Keratinocyte (primary cell): ENCODE data around the gene TAC3. TPM values are rescaled to one million over a fixed set of nuclear protein-coding genes. Genes with fewer than 3 reads are reported as not detected.
"Not testable (repeated sequence)": the region's sequence is repeated elsewhere in the genome, so short reads cannot be mapped to it uniquely, and the experiment has no call there.

Source experiments
- DNase-seq: peaks from one replicate; pipeline ENCODE4 v3.0.0-alpha.2; 2011; ENCODE audit warnings: low read depth, missing footprints, low spot score
- FAIRE-seq: peaks from 2 replicates; lab custom pipeline; 2011; peaks lifted over from hg19 to GRCh38; lab: Jason Lieb, UNC
- H2AFZ ChIP-seq: 2 replicates; pipeline ENCODE4 v1.6.0; 2012; ENCODE audit warnings: low read length, control low read depth, inconsistent platforms; ENCODE audit not compliant: control insufficient read depth
- H3K27ac ChIP-seq: 2 replicates; pipeline ENCODE4 v1.5.1; 2011; ENCODE audit warnings: low read length; ENCODE audit not compliant: control insufficient read depth, insufficient read depth
- H3K27me3 ChIP-seq: 3 replicates; pipeline ENCODE4 v1.6.0; 2011; ENCODE audit warnings: low read length; ENCODE audit not compliant: control insufficient read depth, insufficient read depth; ENCODE audit errors: extremely low read depth
- H3K36me3 ChIP-seq, 2 experiments: 2 replicates in 1 of 2; 3 replicates in 1 of 2; pipeline ENCODE4 v1.5.1; 2011; ENCODE audit warnings: low read length in 2 of 2, mild to moderate bottlenecking in 1 of 2; ENCODE audit not compliant: control insufficient read depth in 2 of 2, insufficient read depth in 2 of 2; ENCODE audit errors: extremely low read depth in 1 of 2
- H3K4me1 ChIP-seq: 3 replicates; pipeline ENCODE4 v1.5.1; 2011; ENCODE audit warnings: low read length; ENCODE audit not compliant: control insufficient read depth, insufficient read depth; ENCODE audit errors: extremely low read depth
- H3K4me2 ChIP-seq: 3 replicates; pipeline ENCODE4 v1.6.0; 2011; ENCODE audit warnings: low read depth, low read length; ENCODE audit not compliant: control insufficient read depth, insufficient read depth; ENCODE audit errors: extremely low read depth
- H3K4me3 ChIP-seq, 3 experiments: fragments of 200-600 bp in 1 of 3; sonication (generic) in 1 of 3; 2 replicates in 2 of 3; 3 replicates in 1 of 3; pipeline ENCODE4 v1.5.1; 2011 to 2016; ENCODE audit warnings: low read length in 3 of 3, mild to moderate bottlenecking in 3 of 3, control low read depth in 2 of 3, inconsistent platforms in 1 of 3, low read depth in 1 of 3, mixed read lengths in 1 of 3, mixed run types in 1 of 3, moderate library complexity in 1 of 3; ENCODE audit not compliant: control insufficient read depth in 2 of 3, insufficient read depth in 2 of 3; ENCODE audit errors: extremely low read depth in 1 of 3
- H3K79me2 ChIP-seq: 2 replicates; pipeline ENCODE4 v1.6.0; 2012; ENCODE audit warnings: low read length; ENCODE audit not compliant: control insufficient read depth, insufficient read depth
- H3K9ac ChIP-seq: 3 replicates; pipeline ENCODE4 v1.6.0; 2011; ENCODE audit warnings: low read length; ENCODE audit not compliant: control insufficient read depth, insufficient read depth; ENCODE audit errors: extremely low read depth
- H3K9me1 ChIP-seq: 3 replicates; pipeline ENCODE4 v1.6.0; 2011; ENCODE audit warnings: low read length; ENCODE audit not compliant: control insufficient read depth, insufficient read depth; ENCODE audit errors: extremely low read depth
- H3K9me3 ChIP-seq: 2 replicates; pipeline ENCODE4 v1.5.1; 2012; ENCODE audit warnings: low read depth, low read length; ENCODE audit not compliant: control insufficient read depth
- H4K20me1 ChIP-seq: 3 replicates; pipeline ENCODE4 v1.6.0; 2011; ENCODE audit warnings: low read length; ENCODE audit not compliant: control insufficient read depth, insufficient read depth; ENCODE audit errors: extremely low read depth
- dilution Hi-C: fragments of 300-500 bp; cut with MboI; formaldehyde crosslinking; loops from one replicate; pipeline ENCODE4 v1.7.0; 2020; ENCODE audit warnings: low sequenced_read_pairs; ENCODE audit not compliant: extremely low pct_ligation_motif_present
- polyA plus RNA-seq, 5 experiments: library from polyadenylated mRNA; depleted of rRNA in 3 of 5; stranded (reverse) in 3 of 5; stranded (forward) in 1 of 5; unstranded in 1 of 5; fragments of >200 nt; gene quantifications; 1 replicate in 1 of 5; 2 replicates in 3 of 5; 3 replicates in 1 of 5; pipeline versions ENCODE4 v1.2.1 to v1.2.3, GENCODE V29; 2011 to 2012; ENCODE audit warnings: missing spikeins in 2 of 5, low read depth in 1 of 5, low replicate concordance in 1 of 5

Gene TAC3
- polyA plus RNA-seq, 1 donor (not counting 4 experiments of a cell fraction or from before 2014, with no cell fraction given), result not detected

GRCh38 chr12:56968910-56969309, 47.4 kb downstream of the TAC3 start:
- DNase-seq, H3K4me3 ChIP-seq, H3K9me3 ChIP-seq, H3K9ac ChIP-seq, H3K27me3 ChIP-seq, H3K36me3 ChIP-seq, dilution Hi-C loops, H2AFZ ChIP-seq, H3K27ac ChIP-seq, FAIRE-seq, H4K20me1 ChIP-seq, H3K4me2 ChIP-seq, H3K79me2 ChIP-seq, H3K9me1 ChIP-seq, H3K4me1 ChIP-seq: not testable (repeated sequence)

- H3K9me1 ChIP-seq, DNase-seq, H3K4me3 ChIP-seq, H3K9ac ChIP-seq, H3K79me2 ChIP-seq, H3K27me3 ChIP-seq, FAIRE-seq, H3K27ac ChIP-seq, H3K9me3 ChIP-seq, H3K4me2 ChIP-seq, H3K36me3 ChIP-seq, H3K4me1 ChIP-seq, H4K20me1 ChIP-seq, H2AFZ ChIP-seq, dilution Hi-C loops: not testable (repeated sequence)
These were observed 50.2 kb downstream of the TAC3 start for GRCh38 chr12:56965997-56966642.

DNA sequence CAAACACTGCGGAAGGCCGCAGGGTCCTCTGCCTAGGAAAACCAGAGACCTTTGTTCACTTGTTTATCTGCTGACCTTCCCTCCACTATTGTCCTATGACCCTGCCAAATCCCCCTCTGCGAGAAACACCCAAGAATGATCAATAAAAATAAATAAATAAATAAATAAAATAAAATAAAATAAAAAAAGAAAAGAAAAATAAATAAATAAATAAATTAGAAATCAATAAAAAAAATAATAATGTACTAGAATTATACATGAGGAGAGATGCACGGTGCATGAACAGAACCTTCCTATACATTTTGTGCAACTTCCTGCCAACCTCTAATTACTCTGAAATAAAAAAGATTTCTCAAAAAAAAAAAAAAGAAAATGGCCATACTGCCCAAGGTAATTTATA, 51.2 kb downstream of the TAC3 start:
- H3K4me1 ChIP-seq, DNase-seq, H3K4me3 ChIP-seq, H2AFZ ChIP-seq, H3K9me3 ChIP-seq, H3K4me2 ChIP-seq, H3K9me1 ChIP-seq, H4K20me1 ChIP-seq, FAIRE-seq, H3K36me3 ChIP-seq, H3K9ac ChIP-seq, H3K27me3 ChIP-seq, dilution Hi-C loops, H3K79me2 ChIP-seq, H3K27ac ChIP-seq: not testable (repeated sequence)

DNA sequence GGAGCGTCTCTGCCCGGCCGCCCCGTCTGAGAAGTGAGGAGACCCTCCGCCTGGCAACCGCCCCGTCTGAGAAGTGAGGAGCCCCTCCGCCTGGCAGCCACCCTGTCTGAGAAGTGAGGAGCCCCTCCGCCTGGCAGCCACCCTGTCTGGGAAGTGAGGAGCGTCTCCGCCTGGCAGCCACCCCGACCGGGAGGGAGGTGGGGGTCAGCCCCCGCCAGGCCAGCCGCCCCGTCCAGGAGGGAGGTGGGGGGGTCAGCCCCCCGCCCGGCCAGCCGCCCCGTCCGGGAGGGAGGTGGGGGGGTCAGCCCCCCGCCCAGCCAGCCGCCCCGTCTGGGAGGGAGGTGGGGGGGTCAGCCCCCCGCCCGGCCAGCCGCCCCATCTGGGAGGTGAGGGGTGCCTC, 52.8 kb downstream of the TAC3 start:
- H3K9me3 ChIP-seq, H3K36me3 ChIP-seq, H3K9me1 ChIP-seq, dilution Hi-C loops, H3K27ac ChIP-seq, H4K20me1 ChIP-seq, H3K27me3 ChIP-seq, H3K4me1 ChIP-seq, H3K79me2 ChIP-seq, FAIRE-seq, H2AFZ ChIP-seq, H3K4me2 ChIP-seq, DNase-seq, H3K4me3 ChIP-seq, H3K9ac ChIP-seq: not testable (repeated sequence)

DNA sequence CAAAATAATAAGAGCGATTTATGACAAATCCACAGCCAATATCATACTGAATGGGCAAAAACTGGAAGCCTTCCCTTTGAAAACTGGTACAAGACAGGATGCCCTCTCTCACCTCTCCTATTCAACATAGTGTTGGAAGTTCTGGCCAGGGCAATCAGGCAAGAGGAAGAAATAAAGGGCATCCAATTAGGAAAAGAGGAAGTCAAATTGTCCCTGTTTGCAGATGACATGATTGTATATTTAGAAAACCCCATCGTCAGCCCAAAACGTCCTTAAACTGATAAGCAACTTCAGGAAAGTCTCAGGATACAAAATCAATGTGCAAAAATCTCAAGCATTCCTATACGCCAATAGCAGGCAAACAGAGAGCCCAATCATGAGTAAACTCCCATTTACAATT, 54.1 kb downstream of the TAC3 start:
- dilution Hi-C loops, FAIRE-seq: not testable (repeated sequence)

More for the DNA sequence above, 54.1 kb downstream of the TAC3 start:
- H3K4me2 ChIP-seq, H3K9me1 ChIP-seq, H3K4me1 ChIP-seq, H3K36me3 ChIP-seq, H3K27ac ChIP-seq, H3K79me2 ChIP-seq, H3K4me3 ChIP-seq, DNase-seq, H3K27me3 ChIP-seq, H4K20me1 ChIP-seq, H3K9me3 ChIP-seq, H2AFZ ChIP-seq, H3K9ac ChIP-seq: not testable (repeated sequence)
